HL-60 (cell line): ENCODE results near the gene LAPTM5.

ENCODE experiments used
- CTCF ChIP-seq: IDR thresholded peaks from one replicate; pipeline ENCODE4 v1.5.1; 2011; ENCODE audit warnings: low read length, control low read depth, inconsistent platforms; ENCODE audit not compliant: insufficient read depth
- POLR2AphosphoS5 ChIP-seq: IDR thresholded peaks from 2 replicates; pipeline ENCODE4 v1.6.1; 2012; ENCODE audit warnings: low read depth
- SPI1 ChIP-seq: IDR thresholded peaks from 2 replicates; pipeline ENCODE4 v1.6.1; 2012; ENCODE audit warnings: low read depth, mild to moderate bottlenecking, borderline replicate concordance

GRCh38 chr1:30742963-30743559 lies 14.5 kb downstream of the LAPTM5 start:
- no peak for TF ChIP-seq CTCF
- no peak for TF ChIP-seq POLR2AphosphoS5
- TF ChIP-seq SPI1 = no peak
